ENCODE data around the gene ZNF445.

DNA sequence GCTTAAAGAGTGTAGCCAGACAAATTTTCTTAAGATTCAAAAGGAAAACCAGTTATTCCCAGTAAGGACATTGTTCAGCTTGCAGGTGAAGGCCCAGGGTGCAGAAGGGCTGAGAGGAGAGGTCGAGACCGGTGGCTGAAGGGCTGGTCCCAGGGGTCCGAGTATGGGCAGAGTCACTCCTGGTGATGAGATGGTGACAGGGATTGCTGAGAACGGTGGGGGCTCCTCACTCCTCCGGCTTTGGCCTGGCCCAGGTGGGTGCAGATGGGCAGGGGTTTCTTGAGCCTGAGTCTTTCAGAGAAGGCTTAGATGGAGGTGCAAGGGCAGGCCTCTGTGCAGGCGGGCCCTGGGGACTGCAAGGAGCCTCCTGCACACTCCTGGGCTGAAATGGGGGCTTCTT is 56.2 kb downstream of the ZNF445 start:
- TF ChIP-seq CTCF (IDR thresholded peaks at IDR 0.05), result no peak
- TF ChIP-seq POLR2AphosphoS5 (IDR thresholded peaks at IDR 0.05; ENCODE audit: low read depth, low read length), result no peak
- no peak for TF ChIP-seq REST (IDR thresholded peaks at IDR 0.05; ENCODE audit: insufficient read depth in 1 of 2, low read depth in 2 of 2, low read length in 1 of 2)
- no peak for TF ChIP-seq SIN3A (IDR thresholded peaks at IDR 0.05; ENCODE audit: borderline replicate concordance, insufficient read depth, low read depth, low read length)
- no peak for TF ChIP-seq TCF7L2 (IDR thresholded peaks at IDR 0.05; ENCODE audit: low read depth, low read length)

All from Panc1 (cell line).